Right lobe of liver (tissue), 6 donors: ENCODE data around the gene ABHD2. TPM values are rescaled to one million over a fixed set of nuclear protein-coding genes. Genes with fewer than 3 reads are reported as not detected.

ENCODE experiments used
- ATAC-seq, 4 donors: fragments of 200-7000 bp; cut with Tn5 transposase; one replicate each; pipeline ENCODE4 v1.9.1; 2020; ENCODE audit warnings: mild to moderate bottlenecking in 4 of 4, moderate library complexity in 4 of 4
- DNase-seq, 3 donors: peaks; one replicate each; pipeline ENCODE4 v3.0.0-alpha.2; 2020
- H3K27ac ChIP-seq, 3 donors: fragments of 200-600 bp; one replicate each; pipeline ENCODE4 v1.8.0; 2022
- H3K27me3 ChIP-seq, 2 donors: fragments of 200-600 bp; one replicate each; pipeline ENCODE4 v1.8.0; 2022
- H3K36me3 ChIP-seq, 4 donors: fragments of 200-600 bp; sonication (generic) in 1 of 4; one replicate each; pipeline versions ENCODE4 v1.5.1 to v1.8.0; 2017 to 2022; ENCODE audit warnings: control low read depth in 1 of 4
- H3K4me1 ChIP-seq, 4 donors: fragments of 200-600 bp; sonication (generic) in 1 of 4; one replicate each; pipeline versions ENCODE4 v1.5.1 to v1.8.0; 2017 to 2022; ENCODE audit warnings: control low read depth in 1 of 4
- H3K4me3 ChIP-seq, 3 donors: fragments of 200-600 bp; one replicate each; pipeline ENCODE4 v1.8.0; 2022
- H3K9me3 ChIP-seq, 4 donors: fragments of 200-600 bp; sonication (generic) in 1 of 4; one replicate each; pipeline versions ENCODE4 v1.5.1 to v1.8.0; 2017 to 2022; ENCODE audit warnings: control low read depth in 1 of 4
- POLR2A ChIP-seq: fragments of 450-650 bp; IDR thresholded peaks from one replicate; pipeline ENCODE4 v1.6.1; 2017; ENCODE audit warnings: antibody characterized with exemption, mild to moderate bottlenecking
- WGBS: methylation state at CpG from one replicate; pipeline ENCODE4 v1.1.6; 2018; ENCODE audit warnings: low coverage, low lambda C conversion rate; ENCODE audit not compliant: insufficient coverage; ENCODE audit errors: missing lambda C conversion rate; 5-methylcytosine and 5-hydroxymethylcytosine counted together
- intact Hi-C, 2 donors: fragments of 100-400 bp; cut with DNase I; formaldehyde crosslinking; loops; one replicate each; pipeline versions ENCODE4 v1.11.2 to v1.14.1; 2022
- total RNA-seq, 6 experiments: library from RNA; depleted of rRNA in 2 of 6; stranded (reverse); fragments of >200 nt in 2 of 6; fragmentation: NEBNext Ultra II Directional in 3 of 6; extraction: Animal tissue kit (Norgen Biotek cat#: 25700) in 3 of 6; gene quantifications; one replicate each; pipeline versions ENCODE4 v1.1.0 to v1.2.4, GENCODE V29; 2016 to 2023
- TF ChIP-seq, protein P1 (sequence below), 4 donors: fragments of 200-600 bp in 3 of 4; fragments of 450-650 bp in 1 of 4; IDR thresholded peaks; one replicate each; pipeline versions ENCODE4 v1.5.1 to v1.8.0; 2016 to 2022; ENCODE audit warnings: antibody characterized with exemption in 4 of 4, mild to moderate bottlenecking in 2 of 4
- donor health status: DM: no; HTN: yes; CAD: no.
- donor health status: DM: no; HTN: no; CAD: no.
- donor health status: DM: no; HTN: no; CAD: no.
- donor health status: DM: no; HTN: yes; CAD: no.
- donor health status: DM: no; HTN: yes; CAD: no.

Gene ABHD2
- total RNA-seq, 6 experiments from 2014 or later, result 136 to 392 (median 315) TPM

DNA sequence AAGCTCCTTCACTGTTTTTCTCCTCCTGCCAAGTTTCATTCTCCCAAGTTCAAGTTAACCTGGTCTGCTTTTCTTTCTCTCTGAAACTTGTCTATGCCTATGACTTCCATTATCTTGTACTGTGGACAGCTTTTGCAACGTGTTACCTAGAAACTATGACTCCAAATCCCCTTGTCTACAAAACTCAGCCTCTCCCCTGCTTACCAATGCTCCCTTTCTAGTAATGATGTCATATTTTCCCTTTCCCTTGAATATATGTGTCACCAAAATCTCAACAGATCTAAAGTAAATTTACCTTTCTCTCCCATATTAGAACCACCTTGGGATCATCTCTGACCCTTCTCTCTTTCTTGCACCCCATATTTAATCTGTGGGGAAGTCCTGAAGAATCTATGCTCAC lies 10.5 kb upstream of the ABHD2 start:
- intact Hi-C loops, result no loop called here
- DNase-seq (no peak), ATAC-seq (no peak)
- no peaks in the 10 kb centered on the region for H3K4me1 ChIP-seq
- no peaks in the 10 kb centered on the region for H3K36me3 ChIP-seq
- TF ChIP-seq, protein P1, sequence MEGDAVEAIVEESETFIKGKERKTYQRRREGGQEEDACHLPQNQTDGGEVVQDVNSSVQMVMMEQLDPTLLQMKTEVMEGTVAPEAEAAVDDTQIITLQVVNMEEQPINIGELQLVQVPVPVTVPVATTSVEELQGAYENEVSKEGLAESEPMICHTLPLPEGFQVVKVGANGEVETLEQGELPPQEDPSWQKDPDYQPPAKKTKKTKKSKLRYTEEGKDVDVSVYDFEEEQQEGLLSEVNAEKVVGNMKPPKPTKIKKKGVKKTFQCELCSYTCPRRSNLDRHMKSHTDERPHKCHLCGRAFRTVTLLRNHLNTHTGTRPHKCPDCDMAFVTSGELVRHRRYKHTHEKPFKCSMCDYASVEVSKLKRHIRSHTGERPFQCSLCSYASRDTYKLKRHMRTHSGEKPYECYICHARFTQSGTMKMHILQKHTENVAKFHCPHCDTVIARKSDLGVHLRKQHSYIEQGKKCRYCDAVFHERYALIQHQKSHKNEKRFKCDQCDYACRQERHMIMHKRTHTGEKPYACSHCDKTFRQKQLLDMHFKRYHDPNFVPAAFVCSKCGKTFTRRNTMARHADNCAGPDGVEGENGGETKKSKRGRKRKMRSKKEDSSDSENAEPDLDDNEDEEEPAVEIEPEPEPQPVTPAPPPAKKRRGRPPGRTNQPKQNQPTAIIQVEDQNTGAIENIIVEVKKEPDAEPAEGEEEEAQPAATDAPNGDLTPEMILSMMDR (IDR thresholded peaks at IDR 0.05), result no peak
- no peak for TF ChIP-seq POLR2A
- H3K4me3 ChIP-seq, result no peak overlapping the region
- no peak overlapping the region for H3K27ac ChIP-seq
- H3K27me3 ChIP-seq, result no peaks in the 10 kb centered on the region
- 40% methylated on average over 1 of the region's 1 CpG for WGBS
- H3K9me3 ChIP-seq, result no peaks in the 10 kb centered on the region

DNA sequence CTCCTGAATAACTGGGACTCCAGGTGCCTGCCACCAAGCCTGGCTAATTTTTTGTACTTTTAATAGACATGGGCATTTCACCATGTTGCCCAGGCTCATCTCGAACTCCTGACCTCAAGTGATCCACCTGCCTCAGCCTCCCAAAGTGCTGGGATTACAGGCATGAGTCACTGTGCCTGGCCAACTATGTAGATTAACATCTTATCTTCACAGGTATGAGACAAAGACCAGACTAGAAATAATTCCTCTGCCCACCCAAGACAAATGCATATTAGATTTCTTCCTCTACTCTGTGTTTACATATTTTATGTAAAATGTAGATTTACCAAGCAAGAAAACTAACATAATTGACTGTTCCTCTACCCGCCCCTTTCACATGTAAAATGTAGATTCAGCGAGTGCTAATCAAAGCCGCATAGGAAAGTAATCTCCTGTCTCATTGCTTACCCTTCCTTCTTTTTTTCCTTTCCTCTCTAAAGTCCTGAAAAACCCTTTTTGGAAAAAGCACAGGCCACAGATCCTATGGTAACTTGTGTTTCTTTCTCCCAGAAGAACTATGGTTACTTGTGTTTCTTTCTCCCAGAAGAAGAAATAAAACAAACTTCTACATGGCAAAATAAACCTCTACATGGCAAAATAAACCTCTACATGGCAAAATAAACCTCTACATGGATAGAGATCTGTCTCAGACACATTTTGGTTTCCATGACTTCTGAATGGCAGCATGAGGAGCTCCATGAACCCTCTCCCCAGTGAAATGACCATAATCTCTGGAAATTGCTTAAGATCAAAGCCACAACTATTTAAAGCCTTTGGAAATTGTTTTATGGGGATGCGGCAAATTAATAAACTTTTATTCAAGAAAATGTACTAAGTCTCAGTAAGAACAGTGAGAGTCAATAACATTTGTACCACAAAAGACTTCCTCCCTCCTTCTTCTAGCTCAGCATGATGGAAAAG lies 9.1 kb upstream of the ABHD2 start:
- ATAC-seq (no peak), DNase-seq (no peak)
- Histone ChIP-seq H3K9me3 (no peaks in the 10 kb centered on the region), H3K27ac (no peak overlapping the region), H3K36me3 (no peaks in the 10 kb centered on the region), H3K27me3 (no peaks in the 10 kb centered on the region), H3K4me3 (no peak overlapping the region), H3K4me1 (no peaks in the 10 kb centered on the region)
- intact Hi-C loops, result no loop called here
- TF ChIP-seq POLR2A, result no peak
- TF ChIP-seq, protein P1 (IDR thresholded peaks at IDR 0.05), result no peak
- 86% methylated on average over 5 of the region's 5 CpGs for WGBS

DNA sequence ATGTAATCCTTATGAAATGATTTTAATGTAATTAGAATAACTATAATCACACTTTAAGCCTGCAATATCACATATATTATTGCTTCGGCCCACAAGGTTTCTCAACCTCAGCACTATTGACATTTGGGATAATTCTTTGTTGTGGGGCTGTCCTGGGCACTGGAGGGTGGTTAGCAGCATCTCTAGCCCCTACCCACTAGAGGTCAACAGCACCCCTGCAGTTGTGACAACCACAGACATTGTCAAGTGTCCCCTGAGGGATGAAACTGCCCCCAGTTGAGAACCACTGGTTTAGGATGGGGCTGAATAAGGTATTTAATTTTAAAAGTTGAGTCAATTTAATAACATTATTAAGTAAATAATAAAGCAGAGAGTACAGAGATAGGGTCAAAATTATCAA lies 6.4 kb upstream of the ABHD2 start:
- no peaks in the 10 kb centered on the region for H3K9me3 ChIP-seq
- ATAC-seq, result no peak
- no peak for TF ChIP-seq POLR2A
- TF ChIP-seq, protein P1 (IDR thresholded peaks at IDR 0.05), result no peak
- 75% methylated on average over 1 of the region's 1 CpG for WGBS
- H3K36me3 ChIP-seq, result no peaks in the 10 kb centered on the region
- H3K4me3 ChIP-seq, result no peak overlapping the region
- intact Hi-C loops, result no loop called here
- H3K4me1 ChIP-seq, result no peaks in the 10 kb centered on the region
- H3K27me3 ChIP-seq, result no peaks in the 10 kb centered on the region
- DNase-seq, result no peak
- H3K27ac ChIP-seq, result no peak overlapping the region

DNA sequence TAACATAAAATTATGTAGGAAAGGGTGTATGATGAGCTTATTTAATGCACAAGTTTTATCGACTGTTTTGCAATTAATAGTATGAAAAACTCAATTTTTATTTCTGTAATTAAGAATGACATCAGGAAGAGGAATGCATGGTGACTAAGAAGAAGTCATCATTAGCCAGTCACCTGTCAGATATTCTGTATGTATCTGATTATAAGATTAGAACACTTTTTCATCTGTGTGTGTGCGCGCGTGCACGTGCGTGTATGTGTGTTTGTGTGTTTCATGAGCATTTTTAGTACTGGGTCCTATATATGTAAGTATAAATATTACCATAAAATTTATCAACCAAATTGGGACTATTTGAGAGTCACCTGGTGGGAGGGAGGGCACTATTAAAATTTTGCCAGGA lies 5.0 kb upstream of the ABHD2 start:
- Histone ChIP-seq H3K27ac (no peak overlapping the region), H3K4me3 (no peak overlapping the region), H3K9me3 (no peaks in the 10 kb centered on the region), H3K4me1 (no peaks in the 10 kb centered on the region), H3K36me3 (no peaks in the 10 kb centered on the region), H3K27me3 (no peaks in the 10 kb centered on the region)
- no peak for ATAC-seq
- 99% methylated on average over 6 of the region's 6 CpGs for WGBS
- DNase-seq, result no peak
- intact Hi-C loops, result no loop called here
- no peak for TF ChIP-seq POLR2A
- TF ChIP-seq, protein P1 (IDR thresholded peaks at IDR 0.05), result no peak
